AG04449 (cell line): ENCODE data around the gene OVOL3.
"Not testable (repeated sequence)": the region's sequence is repeated elsewhere in the genome, so short reads cannot be mapped to it uniquely, and the experiment has no call there.

ENCODE experiments used
- CTCF ChIA-PET: fragments of 350-600 bp; formaldehyde crosslinking; extraction: SDS; loops from one replicate; lab custom pipeline; 2021; ENCODE audit warnings: antibody characterized with exemption; lab: Yijun Ruan, JAX
- POLR2A ChIA-PET: fragments of 400-600, 350-600 bp; formaldehyde crosslinking; extraction: SDS; loops from one replicate; lab custom pipeline; 2020; ENCODE audit warnings: antibody characterized with exemption, inconsistent platforms; lab: Yijun Ruan, JAX
- DNase-seq: peaks from one replicate; pipeline ENCODE4 v3.0.0-alpha.2; 2010; ENCODE audit warnings: low read depth, low spot score
- H3K4me3 ChIP-seq: 2 replicates; pipeline ENCODE4 v1.5.1; 2011; ENCODE audit warnings: low read depth, mild to moderate bottlenecking, control low read depth, low read length
- CTCF ChIP-seq: IDR thresholded peaks from one replicate; pipeline ENCODE4 v1.5.1; 2011; ENCODE audit warnings: mild to moderate bottlenecking, moderate library complexity, low read length, control low read depth, inconsistent platforms; ENCODE audit not compliant: insufficient read depth; ENCODE audit errors: missing control alignments

OVOL3 gene

GRCh38 chr19:36116344-36116637, 5.3 kb downstream of the OVOL3 start:
- peak overlapping the region; percentile 82 for H3K4me3 ChIP-seq
- no peak for DNase-seq
- no peak for TF ChIP-seq CTCF
- ChIA-PET CTCF (interaction anchor here (0.7 to 5.2 kb wide), 7 partner anchors 9 to 56 kb away, joined by 3 to 39 read pairs (median 3); no protein-coding TSS in a partner anchor), POLR2A (interaction anchor here (1.3 kb wide), 1 partner anchor 11 kb away, joined by 6 read pairs; no protein-coding TSS in a partner anchor)

- TF ChIP-seq CTCF, result no peak
- H3K4me3 ChIP-seq, result no peak overlapping the region
- DNase-seq, result no peak
- ChIA-PET CTCF (interaction anchor here (0.6 to 1.4 kb wide), 3 partner anchors 8 to 110 kb away, joined by 3 read pairs; partner anchors contain the start of gene COX7A1), POLR2A (no interaction called here)
These were observed 9.4 kb downstream of the OVOL3 start for GRCh38 chr19:36120092-36120983.

GRCh38 chr19:36120984-36121358, 10.0 kb downstream of the OVOL3 start:
- H3K4me3 ChIP-seq, result no peak overlapping the region
- POLR2A ChIA-PET, result no interaction called here
- CTCF ChIA-PET, result interaction anchor here (1.4 kb wide), 1 partner anchor 32 kb away, joined by 3 read pairs; the partner anchor contains the start of gene COX7A1
- DNase-seq, result no peak
- TF ChIP-seq CTCF, result no peak

- no peak for DNase-seq
- H3K4me3 ChIP-seq, result no peak overlapping the region
- CTCF ChIA-PET, result no interaction called here
- POLR2A ChIA-PET, result no interaction called here
- TF ChIP-seq CTCF, result no peak
These were observed 10.7 kb downstream of the OVOL3 start for GRCh38 chr19:36121486-36122124.

GRCh38 chr19:36125557-36125956, 14.6 kb downstream of the OVOL3 start:
- POLR2A ChIA-PET, result no interaction called here
- CTCF ChIA-PET, result interaction anchor here (1.1 to 6.3 kb wide), 3 partner anchors 9 to 64 kb away, joined by 3 to 152 read pairs (median 7); no protein-coding TSS in a partner anchor
- TF ChIP-seq CTCF, result no peak
- H3K4me3 ChIP-seq, result no peak overlapping the region
- no peak for DNase-seq

- peak overlapping the region; percentile 57 for H3K4me3 ChIP-seq
- no peak for TF ChIP-seq CTCF
- ChIA-PET POLR2A (interaction anchor here (0.5 to 3.1 kb wide), 9 partner anchors 9 to 834 kb away, joined by 3 to 19 read pairs (median 4); partner anchors contain the start of genes CAPNS1, POLR2I, ZNF146 and ZNF565), CTCF (interaction anchor here (0.6 to 6.3 kb wide), 15 partner anchors 9 to 87 kb away, joined by 3 to 152 read pairs (median 4); partner anchors contain the start of genes CAPNS1, POLR2I and TBCB)
- no peak for DNase-seq
These were observed 17.4 kb downstream of the OVOL3 start for GRCh38 chr19:36128392-36128736.

- H3K4me3 ChIP-seq, POLR2A ChIA-PET, DNase-seq: not testable (repeated sequence)
- CTCF ChIA-PET, result interaction anchor here (1.6 kb wide), 1 partner anchor 36 kb away, joined by 5 read pairs; no protein-coding TSS in a partner anchor
These were observed 20.3 kb downstream of the OVOL3 start for GRCh38 chr19:36131221-36131620.

- POLR2A ChIA-PET, result not testable (repeated sequence)
These were observed 23.9 kb downstream of the OVOL3 start for GRCh38 chr19:36134867-36135266.

More at GRCh38 chr19:36134867-36135266, 23.9 kb downstream of the OVOL3 start:
- H3K4me3 ChIP-seq, DNase-seq: not testable (repeated sequence)
- CTCF ChIA-PET, result interaction anchor here (0.9 to 4.2 kb wide), 3 partner anchors 7 to 78 kb away, joined by 3 to 26 read pairs (median 3); no protein-coding TSS in a partner anchor
